ENCODE measurements around the gene TBC1D22A.

DNA sequence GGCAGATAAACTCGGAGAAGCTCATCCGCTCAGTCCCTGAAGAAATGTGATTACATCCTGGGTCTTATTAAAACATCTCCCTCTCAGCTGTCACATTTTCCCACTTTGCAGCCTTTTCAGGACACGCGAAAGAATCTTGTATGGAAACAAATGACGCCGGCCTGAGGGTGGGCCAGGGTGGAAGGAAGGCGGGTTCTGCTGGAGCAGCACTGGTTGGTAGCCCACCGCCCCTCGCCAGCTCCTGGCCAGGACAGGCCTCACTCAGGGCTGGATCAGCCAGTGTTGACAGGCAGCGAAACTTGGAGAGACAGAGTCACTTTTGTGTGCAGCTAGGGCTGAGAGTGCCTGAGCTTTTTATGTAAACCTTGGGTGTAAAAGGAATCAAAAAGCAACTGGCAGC lies 371.8 kb downstream of the TBC1D22A start:
- TF ChIP-seq, protein P1, sequence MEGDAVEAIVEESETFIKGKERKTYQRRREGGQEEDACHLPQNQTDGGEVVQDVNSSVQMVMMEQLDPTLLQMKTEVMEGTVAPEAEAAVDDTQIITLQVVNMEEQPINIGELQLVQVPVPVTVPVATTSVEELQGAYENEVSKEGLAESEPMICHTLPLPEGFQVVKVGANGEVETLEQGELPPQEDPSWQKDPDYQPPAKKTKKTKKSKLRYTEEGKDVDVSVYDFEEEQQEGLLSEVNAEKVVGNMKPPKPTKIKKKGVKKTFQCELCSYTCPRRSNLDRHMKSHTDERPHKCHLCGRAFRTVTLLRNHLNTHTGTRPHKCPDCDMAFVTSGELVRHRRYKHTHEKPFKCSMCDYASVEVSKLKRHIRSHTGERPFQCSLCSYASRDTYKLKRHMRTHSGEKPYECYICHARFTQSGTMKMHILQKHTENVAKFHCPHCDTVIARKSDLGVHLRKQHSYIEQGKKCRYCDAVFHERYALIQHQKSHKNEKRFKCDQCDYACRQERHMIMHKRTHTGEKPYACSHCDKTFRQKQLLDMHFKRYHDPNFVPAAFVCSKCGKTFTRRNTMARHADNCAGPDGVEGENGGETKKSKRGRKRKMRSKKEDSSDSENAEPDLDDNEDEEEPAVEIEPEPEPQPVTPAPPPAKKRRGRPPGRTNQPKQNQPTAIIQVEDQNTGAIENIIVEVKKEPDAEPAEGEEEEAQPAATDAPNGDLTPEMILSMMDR (IDR thresholded peaks at IDR 0.05; ENCODE audit: low read depth, low read length) = no peak
- TF ChIP-seq EZH2phosphoT487 (IDR thresholded peaks at IDR 0.05; ENCODE audit: low read depth) = no peak

Data from OCI-LY3 (cell line).